RWPE1 (cell line): ENCODE data around the gene CDK6.
A peak's percentile ranks its signal among the peaks of the same experiment; 100 is the strongest.
"Not testable (repeated sequence)": the region's sequence is repeated elsewhere in the genome, so short reads cannot be mapped to it uniquely, and the experiment has no call there.

Experiments used
- CTCF ChIA-PET: fragments of 350-600 bp; sonication (Branson Sonifier 250); formaldehyde crosslinking; extraction: SDS; loops from one replicate; lab custom pipeline; 2021; lab: Yijun Ruan, JAX
- POLR2A ChIA-PET: fragments of 400-600 bp; formaldehyde crosslinking; extraction: SDS; loops from one replicate; lab custom pipeline; 2020; ENCODE audit warnings: antibody characterized with exemption; ENCODE audit not compliant: low non-redundant PET; lab: Yijun Ruan, JAX
- DNase-seq: peaks from one replicate; pipeline ENCODE4 v3.0.0; 2012; ENCODE audit warnings: low spot score
- H3K27ac ChIP-seq: fragments of 450-650 bp; 2 replicates; pipeline ENCODE4 v1.5.1; 2017
- TF ChIP-seq, protein P1 (sequence below): fragments of 450-650 bp; conservative IDR thresholded peaks from 2 replicates; pipeline ENCODE4 v1.5.1; 2017; ENCODE audit warnings: low read depth, mild to moderate bottlenecking

Gene CDK6

DNA sequence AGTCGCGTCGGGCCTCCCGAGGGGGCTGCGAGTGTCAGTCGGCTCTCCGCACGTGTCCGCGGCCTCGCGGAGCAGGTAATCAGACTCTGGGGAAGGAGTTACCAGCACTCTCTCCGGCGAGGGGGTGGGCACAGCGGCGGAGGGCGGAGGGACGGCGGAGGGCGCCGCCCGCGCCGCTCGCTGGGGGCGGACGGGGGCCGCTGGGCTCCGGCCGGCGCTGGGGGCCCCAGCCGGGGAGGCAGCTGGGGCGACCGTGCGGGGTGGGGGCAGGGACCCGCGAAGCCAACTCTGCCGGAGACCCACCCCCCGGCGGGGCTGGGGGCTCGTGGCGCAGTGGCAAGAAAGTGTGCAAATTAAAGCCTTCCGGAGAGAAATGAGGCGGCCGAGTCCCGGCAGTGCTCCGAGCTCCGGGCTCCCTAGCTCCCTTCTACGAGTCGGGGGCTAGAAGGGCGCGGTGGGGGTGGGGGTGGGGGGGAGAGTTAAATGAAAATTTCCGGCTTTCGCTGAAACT lies at the start of gene CDK6:
Gene CDK6, minus strand, starts transcription at position 85 of the 511 bp plus-strand sequence. CDS start 3,250 bp downstream, outside the sequence.
- H3K27ac ChIP-seq, result peak within 1 kb of the TSS; percentile 96
- POLR2A ChIA-PET, result no interaction called here

DNA sequence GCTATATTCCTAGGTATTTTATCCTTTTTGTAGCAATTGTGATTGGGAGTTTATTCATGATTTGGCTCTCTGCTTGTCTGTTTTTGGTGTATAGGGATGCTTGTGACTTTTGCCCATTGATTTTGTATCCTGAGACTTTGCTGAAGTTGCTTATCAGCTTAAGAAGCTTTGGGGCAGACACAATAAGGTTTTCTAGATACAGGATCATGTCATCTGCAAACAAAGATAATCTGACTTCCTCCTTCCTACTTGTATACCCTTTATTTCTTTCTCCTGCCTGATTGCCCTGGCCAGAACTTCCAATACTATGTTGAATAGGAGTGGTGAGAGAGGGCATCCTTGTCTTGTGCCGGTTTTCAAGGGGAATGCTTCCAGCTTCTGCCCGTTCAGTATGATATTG lies 49.7 kb upstream of the CDK6 start:
- H3K27ac ChIP-seq, CTCF ChIA-PET, DNase-seq, POLR2A ChIA-PET: not testable (repeated sequence)

More for the DNA sequence above, at the start of gene CDK6:
- CTCF ChIA-PET, result interaction anchor here (2.3 kb wide), 1 partner anchor 151 kb away, joined by 7 read pairs; no protein-coding TSS in a partner anchor
- TF ChIP-seq, protein P1, sequence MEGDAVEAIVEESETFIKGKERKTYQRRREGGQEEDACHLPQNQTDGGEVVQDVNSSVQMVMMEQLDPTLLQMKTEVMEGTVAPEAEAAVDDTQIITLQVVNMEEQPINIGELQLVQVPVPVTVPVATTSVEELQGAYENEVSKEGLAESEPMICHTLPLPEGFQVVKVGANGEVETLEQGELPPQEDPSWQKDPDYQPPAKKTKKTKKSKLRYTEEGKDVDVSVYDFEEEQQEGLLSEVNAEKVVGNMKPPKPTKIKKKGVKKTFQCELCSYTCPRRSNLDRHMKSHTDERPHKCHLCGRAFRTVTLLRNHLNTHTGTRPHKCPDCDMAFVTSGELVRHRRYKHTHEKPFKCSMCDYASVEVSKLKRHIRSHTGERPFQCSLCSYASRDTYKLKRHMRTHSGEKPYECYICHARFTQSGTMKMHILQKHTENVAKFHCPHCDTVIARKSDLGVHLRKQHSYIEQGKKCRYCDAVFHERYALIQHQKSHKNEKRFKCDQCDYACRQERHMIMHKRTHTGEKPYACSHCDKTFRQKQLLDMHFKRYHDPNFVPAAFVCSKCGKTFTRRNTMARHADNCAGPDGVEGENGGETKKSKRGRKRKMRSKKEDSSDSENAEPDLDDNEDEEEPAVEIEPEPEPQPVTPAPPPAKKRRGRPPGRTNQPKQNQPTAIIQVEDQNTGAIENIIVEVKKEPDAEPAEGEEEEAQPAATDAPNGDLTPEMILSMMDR, result no peak
- DNase-seq, result peak; percentile 74

DNA sequence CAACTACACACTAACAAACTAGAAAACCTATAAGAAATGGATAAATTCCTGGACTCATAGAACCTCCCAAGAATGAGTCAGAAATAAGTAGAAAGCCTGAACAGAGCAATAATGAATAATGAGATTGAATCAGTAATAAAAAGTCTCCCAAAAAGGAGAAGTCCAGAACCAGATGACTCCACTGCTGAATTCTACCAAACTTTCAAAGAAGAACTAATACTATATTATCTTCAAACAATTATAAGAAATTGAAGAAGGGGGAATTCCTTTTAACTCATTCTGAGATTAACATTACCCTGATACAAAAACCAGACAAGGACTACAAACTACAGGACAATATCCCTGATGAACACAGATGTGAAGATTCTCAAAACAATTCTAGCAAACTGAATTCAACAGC lies 47.8 kb upstream of the CDK6 start:
- TF ChIP-seq, protein P1, result no peak
- ChIA-PET POLR2A (no interaction called here), CTCF (interaction anchor here (0.6 to 0.7 kb wide), 2 partner anchors 64 to 591 kb away, joined by 3 read pairs; no protein-coding TSS in a partner anchor)
- H3K27ac ChIP-seq, result no peak overlapping the region
- no peak for DNase-seq

DNA sequence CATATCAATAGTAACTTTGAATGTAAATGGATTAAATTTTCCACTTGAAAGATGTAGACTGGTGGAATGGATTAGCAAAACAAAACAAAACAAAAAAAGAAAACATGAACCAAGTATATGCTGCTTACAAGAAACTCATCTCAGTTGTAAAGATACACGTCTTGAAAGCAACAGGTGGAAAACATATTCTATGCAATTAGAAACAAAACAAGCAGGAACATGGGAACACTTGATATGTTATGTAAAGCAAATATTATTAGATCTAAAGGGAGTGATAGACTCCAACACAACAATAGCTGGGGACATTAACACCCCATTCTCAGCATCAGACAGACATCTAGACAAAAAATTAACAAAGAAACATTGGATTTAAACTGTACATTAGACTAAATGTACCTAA lies 46.4 kb upstream of the CDK6 start:
- DNase-seq, result no peak
- ChIA-PET CTCF (interaction anchor here (0.7 kb wide), 1 partner anchor 256 kb away, joined by 4 read pairs; no protein-coding TSS in a partner anchor), POLR2A (no interaction called here)
- TF ChIP-seq, protein P1, result no peak
- no peak overlapping the region for H3K27ac ChIP-seq

GRCh38 chr7:92881091-92881485 lies 44.7 kb upstream of the CDK6 start:
- no peak for DNase-seq
- TF ChIP-seq, protein P1, result no peak
- H3K27ac ChIP-seq, result no peak overlapping the region
- POLR2A ChIA-PET, result no interaction called here
- CTCF ChIA-PET, result no interaction called here

DNA sequence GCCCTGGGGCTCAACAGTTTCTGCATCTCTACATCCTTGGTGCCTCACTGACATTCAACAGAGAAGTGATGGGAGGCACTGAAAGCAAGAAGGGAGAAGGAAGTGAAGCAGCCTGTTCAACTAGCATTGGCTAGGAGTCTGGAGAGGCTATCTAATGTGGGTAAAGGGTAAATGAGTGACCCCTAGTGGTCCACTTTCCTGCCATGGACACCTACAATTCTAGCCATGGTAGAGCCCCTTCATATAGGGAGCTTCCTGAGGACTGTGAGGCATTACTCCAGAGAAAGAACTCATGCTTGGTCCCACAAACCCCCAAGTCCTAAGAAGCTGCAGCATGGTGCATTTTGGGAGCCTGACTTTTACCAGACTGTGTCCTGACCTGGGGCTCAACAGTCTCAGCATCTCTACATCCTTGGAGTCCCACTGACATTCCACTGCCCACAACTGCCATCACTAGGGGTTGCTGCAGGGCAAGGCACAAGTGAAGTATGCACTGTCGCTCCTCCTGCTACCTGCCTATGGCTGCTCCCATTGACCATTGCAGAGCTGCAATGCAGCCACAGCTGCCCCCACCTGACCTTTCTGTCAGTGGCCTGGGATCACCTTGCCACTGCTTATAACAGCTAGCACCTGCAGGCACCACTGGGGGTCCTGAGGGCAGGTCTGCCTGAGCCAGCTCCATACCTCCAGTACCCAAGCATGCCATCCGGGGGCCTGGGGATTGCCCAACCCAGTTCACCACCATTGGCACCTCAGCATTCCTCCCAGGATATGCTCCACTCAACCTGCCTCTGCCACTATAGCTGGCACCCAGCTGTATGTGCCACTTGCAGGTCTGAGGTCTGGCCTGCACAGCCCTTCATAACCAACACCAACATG lies 44.1 kb upstream of the CDK6 start:
- TF ChIP-seq, protein P1, result no peak
- ChIA-PET POLR2A (no interaction called here), CTCF (no interaction called here)
- no peak for DNase-seq
- H3K27ac ChIP-seq, result no peak overlapping the region

DNA sequence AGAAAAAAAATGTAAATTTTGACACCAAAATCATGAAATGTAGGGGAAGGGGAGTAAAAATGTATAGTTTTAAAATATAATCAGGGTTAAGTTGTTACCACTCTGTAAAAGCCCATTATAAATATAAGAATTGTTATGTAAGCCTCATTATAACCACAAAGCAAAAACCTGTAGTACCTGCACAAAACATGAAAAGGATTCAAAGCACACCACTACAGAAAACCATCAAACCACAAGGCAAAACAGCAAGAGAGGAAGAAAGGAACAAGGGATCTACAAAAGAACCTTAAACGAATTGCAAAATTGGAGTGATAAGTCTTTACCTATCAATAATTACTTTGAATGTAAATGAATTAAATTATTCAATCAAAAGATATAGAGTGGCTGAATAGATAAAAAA lies 41.0 kb upstream of the CDK6 start:
- no peak for DNase-seq
- ChIA-PET POLR2A (no interaction called here), CTCF (no interaction called here)
- no peak overlapping the region for H3K27ac ChIP-seq
- TF ChIP-seq, protein P1, result no peak
